HG02759 (cell line): ENCODE results near the gene SELENOW.
A peak's percentile ranks its signal among the peaks of the same experiment; 100 is the strongest.
"Not testable (repeated sequence)": the region's sequence is repeated elsewhere in the genome, so short reads cannot be mapped to it uniquely, and the experiment has no call there.

Experiments used
- ATAC-seq: cut with Tn5 transposase; IDR thresholded peaks from one replicate; pipeline ENCODE4 v1.9.1; 2021; ENCODE audit warnings: mild to moderate bottlenecking, moderate library complexity; ENCODE audit not compliant: unreplicated experiment

Gene SELENOW

DNA sequence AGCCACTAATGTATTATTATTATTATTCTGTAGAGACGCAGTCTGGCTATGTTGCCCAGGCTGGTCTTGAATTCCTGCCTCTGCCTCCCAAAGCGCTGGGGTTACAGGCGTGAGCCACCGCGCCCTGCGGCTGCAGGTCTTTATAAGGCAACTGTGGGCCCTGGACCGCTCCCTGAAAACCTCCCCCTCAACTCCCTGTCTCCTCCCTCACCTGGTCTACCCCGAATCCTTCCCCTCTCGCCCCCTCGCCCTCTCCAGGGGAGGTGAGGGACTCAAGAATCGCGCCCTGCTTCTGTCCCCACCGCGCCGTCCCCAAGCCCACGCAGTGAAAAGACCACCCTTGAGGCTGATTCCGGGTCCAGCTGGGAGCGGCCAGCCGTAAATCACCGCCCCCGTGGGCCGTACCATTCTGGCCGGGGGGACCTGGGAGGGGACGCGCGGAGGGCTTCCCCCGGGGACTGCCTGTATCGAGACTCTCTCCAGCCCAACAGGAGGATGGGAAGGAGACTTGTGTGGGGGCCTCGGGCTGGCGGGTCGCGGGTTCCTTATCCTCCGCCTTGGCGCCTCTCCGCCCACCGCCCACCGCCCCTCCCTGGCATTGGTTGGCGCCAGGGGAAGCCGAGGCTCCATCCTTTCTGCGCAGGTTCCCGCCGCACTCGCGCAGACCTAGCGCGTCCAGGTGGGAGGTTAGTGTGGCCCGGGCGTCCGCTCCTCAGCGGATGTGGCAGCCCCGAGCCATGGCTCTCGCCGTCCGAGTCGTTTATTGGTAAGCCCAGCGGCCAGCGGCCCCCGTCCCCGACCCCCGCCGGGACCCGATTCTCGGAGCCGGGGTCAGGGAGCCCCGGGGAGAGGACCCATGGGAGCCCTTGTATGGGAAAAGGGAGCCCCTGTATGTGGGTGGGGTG, at the start of gene SELENOW:
Gene SELENOW, plus strand, starts transcription at position 655 of the 905 bp plus-strand sequence. Its CDS starts 83 bp downstream, at position 738.
- ATAC-seq = peak; percentile 78

DNA sequence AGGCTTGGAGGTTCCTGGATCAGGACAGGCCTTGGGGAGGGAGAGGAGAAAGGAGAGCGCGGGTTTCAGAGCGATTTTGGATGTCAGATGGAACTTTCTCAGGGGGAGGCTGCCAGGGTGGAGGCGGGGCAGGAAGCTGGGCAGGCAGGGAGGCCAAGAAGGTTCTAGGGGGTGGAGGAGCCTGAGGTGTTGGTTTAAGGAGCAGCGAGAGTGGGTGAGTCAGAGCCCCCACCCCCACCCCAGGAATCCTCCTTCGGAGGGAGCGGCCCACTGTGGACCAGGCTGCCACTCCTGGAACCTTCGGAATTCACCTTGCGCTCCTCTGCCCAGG, 49.1 kb upstream of the SELENOW start:
- no peak for ATAC-seq

DNA sequence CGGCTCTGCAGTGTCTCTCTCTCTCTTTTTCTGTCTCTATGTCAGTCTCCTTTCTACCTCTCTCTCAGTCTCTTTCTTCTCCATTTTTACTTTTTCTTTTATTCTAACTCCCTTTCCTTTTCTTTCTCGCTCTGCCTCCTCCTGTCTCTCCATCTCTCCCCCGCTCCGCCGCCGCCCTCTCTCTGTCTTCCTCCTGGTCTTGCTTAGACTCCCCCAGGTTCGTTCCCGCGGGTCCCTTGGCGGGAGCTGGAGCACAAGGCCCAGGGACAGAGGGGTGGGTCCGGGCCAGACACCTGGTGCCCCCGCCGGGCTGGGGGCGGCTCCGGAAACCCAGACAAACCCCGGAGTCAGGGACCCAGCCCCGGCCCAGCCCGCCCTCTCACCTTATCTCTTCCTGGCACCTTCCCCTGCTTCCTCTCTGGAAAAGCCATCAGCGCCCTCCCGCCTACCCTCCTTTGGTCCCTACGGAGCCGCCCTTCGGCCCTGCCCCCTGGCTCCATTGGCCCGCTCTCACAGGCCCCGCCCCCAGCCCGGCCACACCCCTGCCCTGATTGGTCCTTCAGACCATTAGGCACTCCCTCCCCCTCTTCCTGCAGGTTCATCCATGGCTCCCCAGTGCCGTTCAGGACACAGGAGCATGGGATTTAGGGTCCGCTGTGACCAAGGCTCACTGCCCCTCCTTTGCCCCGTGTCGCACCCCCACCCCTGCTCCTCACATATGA, 48.5 kb upstream of the SELENOW start:
- no peak for ATAC-seq

DNA sequence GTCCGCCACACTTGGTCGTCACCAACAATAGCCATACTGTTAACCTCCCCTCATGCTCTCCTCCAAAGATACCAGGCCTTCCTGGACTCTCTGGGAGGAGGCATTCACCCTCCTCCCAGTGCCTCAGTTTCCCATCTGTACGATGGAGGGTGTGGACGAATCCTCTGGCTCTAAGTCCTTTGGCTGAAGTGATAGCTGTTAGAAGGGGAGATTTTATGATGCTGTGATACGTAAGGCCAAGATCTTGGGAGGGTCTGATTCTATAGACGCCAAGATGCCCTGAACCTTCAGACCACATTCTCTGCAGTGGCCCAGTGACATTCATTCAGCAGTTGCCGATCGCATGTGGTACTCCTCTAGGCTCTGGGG, 48.0 kb upstream of the SELENOW start:
- no peak for ATAC-seq

DNA sequence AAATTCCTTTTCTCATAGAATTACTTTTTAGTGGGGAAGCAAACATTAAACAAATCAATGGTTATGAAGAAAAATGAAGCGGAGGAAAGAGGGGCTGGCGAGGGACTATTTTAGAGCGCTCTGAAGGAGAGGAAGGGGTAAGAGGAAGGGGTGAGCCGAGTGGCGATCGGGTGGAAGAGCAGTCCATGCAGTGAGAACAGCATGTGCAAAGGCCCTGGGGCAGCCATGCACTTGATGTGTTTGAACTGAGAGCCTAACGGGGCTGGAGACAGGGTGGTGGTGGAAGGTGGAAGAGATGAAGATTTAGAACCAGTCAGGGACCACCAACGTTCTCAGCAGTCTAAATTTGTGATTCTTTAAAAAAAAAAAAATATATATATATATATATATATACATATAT, 47.6 kb upstream of the SELENOW start:
- no peak for ATAC-seq

DNA sequence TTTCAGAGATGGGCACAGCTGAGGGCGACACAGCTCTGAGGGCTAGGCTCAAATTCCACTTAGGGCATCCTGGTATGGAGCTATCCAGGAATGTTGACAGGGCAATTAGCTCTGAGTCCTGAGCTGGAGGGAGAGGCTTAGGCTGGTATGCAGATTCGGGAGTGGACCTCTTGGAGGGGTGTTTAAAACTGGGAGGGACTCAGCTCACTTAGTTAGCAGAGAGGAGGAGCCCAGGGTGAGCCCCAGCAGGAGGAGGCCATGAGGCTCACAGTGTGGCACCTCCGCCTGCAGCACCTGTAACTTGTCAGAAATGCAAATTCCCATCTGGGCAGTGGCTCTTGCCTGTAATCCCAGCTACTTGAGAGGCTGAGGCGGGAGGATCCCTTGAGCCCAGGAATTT, 43.4 kb upstream of the SELENOW start:
- ATAC-seq = no peak

DNA sequence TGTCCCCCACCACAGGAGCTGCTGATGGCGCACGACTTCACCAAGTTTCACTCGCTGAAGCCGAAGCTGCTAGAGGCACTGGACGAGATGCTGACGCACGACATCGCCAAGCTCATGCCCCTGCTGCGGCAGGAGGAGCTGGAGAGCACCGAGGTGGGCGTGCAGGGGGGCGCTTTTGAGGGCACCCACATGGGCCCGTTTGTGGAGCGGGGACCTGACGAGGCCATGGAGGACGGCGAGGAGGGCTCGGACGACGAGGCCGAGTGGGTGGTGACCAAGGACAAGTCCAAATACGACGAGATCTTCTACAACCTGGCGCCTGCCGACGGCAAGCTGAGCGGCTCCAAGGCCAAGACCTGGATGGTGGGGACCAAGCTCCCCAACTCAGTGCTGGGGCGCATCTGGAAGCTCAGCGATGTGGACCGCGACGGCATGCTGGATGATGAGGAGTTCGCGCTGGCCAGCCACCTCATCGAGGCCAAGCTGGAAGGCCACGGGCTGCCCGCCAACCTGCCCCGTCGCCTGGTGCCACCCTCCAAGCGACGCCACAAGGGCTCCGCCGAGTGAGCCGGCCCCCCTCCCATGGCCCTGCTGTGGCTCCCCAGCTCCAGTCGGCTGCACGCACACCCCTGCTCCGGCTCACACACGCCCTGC, 37.5 kb upstream of the SELENOW start:
- no peak for ATAC-seq

DNA sequence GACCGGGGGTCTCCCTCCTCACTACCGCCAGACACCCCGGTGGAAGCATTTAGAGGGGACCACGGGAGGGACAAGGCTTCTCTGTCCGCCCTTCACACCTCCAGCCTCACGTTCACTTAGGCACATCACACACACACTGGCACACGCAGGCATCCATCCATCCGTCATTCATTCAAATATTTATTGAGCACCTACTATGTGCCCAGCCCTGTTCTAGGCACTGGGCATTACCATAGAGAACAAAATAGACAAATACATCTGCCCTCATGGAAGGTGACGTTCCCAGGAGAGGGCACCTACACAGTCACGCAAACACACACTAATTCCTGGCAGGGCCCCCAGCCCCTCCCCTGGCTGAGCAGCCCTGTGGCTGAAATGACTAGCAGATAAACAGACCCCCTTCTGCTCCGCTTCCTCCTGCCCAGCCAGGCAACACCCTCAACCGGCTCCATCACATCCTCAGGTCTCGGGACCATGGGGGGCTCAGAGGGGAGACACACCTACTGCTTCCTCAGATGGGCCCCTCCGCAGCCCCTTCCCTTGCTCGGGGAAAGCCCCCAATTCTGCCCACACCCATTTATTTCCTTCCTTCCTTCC, 36.9 kb upstream of the SELENOW start:
- no peak for ATAC-seq

DNA sequence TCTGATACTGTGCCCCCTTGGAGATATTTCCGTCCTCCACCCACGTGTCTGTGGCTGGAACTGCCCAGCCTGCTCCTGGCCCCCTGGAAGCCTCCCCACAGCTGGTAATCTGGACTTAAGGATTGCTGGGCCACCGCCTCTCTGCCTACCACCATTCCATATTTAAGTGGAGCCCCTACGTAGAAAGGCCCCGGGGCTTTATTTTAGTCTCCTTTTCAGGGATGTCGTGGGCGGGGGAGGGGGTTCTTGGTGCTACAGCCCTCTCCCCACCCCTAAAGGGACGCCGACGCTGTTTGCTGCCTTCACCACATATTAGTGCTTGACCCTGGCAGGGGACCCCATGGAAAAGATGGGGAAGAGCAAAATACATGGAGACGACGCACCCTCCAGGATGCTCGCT, 35.9 kb upstream of the SELENOW start:
- no peak for ATAC-seq

DNA sequence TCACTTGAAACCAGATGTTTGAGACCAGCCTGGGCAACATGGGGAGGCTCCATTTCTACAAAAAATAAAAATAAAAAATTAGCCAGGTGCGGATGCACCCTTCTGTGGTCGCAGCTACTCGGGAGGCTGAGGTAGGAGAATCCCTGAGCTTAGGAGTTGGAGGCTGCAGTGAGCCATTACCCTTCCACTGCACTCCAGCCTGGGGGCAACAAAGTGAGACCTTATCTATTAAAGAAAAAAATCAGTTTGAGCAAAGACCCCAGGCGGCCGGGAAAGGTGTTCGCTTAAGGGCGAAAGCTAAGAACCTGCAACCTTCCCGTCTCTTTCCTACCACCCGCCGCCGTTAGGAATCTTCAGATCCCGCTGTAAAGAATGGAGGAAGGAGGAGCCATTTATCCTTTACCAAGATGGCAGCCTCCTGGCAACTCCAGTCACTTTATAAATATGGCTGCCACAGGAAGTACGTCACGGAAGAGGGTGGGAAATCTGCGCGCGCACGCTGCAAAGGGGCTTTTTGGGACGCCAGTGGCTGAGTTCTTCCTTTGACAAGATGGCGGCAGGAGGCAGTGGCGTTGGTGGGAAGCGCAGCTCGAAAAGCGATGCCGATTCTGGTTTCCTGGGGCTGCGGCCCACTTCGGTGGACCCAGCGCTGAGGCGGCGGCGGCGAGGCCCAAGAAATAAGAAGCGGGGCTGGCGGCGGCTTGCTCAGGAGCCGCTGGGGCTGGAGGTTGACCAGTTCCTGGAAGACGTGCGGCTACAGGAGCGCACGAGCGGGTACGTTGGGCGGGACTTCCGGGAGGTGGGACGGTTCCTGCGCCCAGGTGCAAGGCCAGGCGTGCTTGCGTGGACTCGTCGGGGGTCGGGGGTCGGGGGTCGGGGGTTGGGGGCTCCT, 33.2 kb upstream of the SELENOW start, which contains the start of gene NOP53:
Gene NOP53, plus strand, starts transcription at position 537 of the 892 bp plus-strand sequence. Its CDS starts 14 bp downstream, at position 551.
- peak; percentile 78 for ATAC-seq

DNA sequence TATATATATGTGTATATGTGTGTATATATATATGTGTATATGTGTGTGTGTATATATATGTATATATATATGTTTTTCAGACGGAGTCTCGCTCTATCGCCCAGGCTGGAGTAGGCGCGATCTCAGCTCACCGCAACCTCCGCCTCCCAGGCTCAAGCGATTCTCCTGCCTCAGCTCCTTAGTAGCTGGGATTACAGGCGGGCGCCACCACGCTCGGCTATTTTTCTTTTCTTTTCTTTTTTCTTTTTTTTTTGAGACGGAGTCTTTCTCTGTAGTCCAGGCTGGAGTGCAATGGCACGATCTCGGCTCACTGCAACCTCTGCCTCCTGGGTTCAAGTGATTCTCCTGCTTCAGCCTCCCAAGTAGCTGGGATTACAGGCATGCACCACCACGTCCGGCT, 32.4 kb upstream of the SELENOW start:
- not testable (repeated sequence) for ATAC-seq

DNA sequence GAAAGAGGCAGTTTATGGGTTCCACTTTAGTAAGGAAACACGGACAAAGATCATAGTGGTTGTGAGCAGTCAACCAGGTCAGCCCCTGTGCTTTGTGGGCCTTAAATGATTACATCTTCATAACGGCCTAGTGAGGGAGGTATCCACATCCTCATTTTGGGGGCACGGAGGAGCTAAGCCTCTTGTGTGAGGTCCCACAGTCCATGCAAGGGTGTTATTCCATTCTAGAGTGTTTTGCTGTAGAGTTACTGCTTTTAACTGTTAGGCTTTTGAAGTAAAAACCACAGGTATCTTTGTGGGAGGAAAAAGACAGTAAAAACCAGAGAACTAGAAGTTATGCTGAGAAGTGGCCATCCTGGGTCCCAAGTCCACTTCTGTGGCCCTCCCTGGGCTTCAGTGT, 29.2 kb upstream of the SELENOW start:
- ATAC-seq = no peak

DNA sequence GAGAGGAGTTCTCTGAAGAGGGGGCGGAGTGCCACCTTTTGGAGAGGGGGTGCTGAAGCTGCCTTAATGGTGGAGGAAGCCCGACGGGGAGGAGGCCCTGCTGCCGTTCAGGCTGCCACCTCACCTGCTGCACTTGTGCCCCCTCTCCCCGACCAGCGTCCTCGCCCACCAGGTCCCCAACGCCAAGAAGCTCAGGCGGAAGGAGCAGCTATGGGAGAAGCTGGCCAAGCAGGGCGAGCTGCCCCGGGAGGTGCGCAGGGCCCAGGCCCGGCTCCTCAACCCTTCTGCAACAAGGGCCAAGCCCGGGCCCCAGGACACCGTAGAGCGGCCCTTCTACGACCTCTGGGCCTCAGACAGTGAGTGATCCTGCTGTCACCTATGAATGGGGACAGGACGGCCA, 27.8 kb upstream of the SELENOW start:
- ATAC-seq = no peak

DNA sequence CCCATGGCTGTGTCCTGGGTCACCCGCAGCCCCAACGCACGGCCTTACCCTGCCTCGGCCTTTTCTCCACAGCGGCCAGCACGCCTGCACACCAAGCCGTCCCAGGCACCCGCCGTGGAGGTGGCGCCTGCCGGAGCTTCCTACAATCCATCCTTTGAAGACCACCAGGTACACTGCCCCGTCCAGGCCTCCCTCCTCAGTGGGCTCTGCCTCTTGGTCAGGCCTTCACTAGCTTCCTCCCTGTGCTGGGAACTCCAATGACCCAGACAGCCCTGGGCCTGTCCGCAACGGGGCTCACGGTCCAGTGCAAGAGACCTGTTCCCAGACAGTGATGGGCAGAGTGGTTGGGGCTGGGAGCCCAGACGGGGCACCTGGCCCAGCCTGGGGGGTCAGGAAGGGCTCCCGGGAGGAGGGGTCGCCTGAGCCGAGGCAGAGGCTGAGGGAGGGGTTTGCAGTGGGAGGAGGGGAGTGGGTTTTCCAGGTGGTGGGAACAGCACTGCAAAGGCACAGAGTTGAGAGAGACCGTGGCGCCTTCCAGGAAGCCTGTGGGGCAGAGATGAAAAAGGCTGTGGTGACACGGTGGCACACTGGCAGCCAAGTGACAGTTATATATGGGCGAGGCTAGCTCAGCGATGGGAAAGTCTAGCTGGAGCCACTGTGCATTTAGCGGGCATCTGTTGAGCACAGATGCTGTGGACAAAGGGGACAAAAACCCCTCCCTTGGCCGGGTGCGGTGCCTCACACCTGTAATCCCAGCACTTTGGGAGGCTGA, 25.9 kb upstream of the SELENOW start:
- no peak for ATAC-seq

DNA sequence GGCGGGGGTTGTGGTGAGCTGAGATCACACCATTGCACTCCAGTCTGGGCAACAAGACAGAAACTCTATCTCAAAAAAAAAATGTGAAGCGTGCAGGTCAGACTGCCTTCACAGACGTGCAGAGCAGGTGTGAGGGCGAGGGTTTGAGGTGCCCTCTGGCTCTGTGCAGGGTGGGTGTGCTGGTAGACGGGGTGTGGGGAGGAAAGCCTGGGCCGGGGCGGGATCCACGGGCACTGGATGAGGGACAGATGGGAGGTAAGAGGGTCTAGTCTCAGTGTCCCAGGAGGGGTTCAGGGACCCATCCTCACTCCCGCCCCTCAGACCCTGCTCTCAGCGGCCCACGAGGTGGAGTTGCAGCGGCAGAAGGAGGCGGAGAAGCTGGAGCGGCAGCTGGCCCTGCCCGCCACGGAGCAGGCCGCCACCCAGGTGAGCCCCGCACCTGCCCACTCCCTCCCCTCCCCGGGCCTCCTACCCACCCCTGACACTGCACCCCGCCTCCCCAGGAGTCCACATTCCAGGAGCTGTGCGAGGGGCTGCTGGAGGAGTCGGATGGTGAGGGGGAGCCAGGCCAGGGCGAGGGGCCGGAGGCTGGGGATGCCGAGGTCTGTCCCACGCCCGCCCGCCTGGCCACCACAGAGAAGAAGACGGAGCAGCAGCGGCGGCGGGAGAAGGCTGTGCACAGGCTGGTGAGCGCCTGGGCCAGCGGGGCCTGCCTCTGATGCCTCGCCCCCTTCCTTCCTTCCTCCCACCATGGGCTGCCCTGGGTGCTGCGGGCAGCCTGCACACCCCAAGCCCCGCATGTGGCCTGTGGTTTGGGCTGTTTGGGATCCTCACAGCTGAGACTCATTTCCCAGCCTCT, 24.1 kb upstream of the SELENOW start:
- no peak for ATAC-seq

DNA sequence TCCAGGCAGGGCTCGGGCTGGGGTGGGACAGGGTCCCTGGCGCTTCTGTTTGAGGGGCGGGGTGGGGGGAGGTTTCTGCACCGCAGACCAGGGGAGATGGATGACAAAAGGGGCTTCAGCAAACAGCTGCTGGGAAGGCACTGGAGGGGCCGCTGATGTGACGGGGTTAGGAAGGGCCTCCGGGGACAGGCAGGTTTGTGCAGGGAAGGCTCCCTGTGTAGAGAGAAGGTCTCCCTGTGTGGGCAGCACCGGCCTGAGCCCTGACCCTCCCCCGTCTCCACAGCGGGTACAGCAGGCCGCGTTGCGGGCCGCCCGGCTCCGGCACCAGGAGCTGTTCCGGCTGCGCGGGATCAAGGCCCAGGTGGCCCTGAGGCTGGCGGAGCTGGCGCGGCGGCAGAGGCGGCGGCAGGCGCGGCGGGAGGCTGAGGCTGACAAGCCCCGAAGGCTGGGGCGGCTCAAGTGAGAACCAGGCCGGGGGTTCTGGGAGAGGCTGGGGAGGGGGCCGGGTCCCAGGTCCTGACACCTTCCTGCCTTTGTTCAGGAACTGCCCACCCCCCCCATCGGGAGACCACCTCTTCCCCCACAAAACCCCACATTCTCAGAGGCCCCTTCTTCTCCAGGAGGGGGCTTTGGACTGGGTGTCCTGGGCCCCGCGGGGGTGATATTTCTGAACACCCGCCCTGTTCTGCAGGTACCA, 23.3 kb upstream of the SELENOW start:
- no peak for ATAC-seq

DNA sequence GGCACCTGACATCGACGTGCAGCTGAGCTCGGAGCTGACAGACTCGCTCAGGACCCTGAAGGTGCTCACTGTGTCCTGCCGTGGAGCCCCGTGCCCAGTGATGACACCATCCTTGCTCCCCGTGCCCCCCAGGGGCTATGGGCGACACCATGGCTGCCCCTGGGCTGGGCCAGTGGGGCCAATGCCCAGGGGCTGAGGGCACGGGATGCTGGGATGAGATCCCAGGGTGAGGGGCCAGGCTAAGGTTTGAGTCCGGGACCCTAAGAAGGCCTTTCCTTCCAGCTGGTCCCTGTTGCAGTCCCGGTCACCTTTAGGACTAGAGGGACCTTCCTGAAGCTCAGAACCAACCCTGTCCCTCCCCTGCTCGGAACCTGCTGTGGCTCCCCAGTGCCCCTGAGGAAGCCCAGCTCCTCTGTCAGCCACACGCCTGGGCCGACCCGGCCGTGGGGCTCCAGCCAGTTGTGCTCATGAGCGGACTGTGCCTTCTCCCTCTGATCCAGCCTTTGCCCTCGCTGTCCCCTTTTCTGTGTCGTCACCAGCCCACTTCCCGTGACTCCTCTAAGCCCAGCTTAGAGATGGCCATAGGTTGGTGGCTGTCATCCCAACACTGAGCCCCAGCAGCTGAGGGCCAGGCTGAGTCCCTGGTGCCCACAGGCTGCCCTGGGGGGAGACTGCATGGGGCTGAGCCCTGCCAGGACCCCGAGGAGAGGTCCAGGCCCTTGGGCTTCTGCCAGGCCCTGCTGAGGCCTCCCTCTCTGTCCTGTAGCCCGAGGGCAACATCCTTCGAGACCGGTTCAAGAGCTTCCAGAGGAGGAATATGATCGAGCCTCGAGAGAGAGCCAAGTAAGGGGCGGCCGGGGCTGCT, 22.5 kb upstream of the SELENOW start:
- no peak for ATAC-seq
